CD4-positive, CD25-positive, alpha-beta regulatory T cell (primary cell): Measurements from ENCODE around the gene ATG2A. TPM values are rescaled to one million over a fixed set of nuclear protein-coding genes. Genes with fewer than 3 reads are reported as not detected.

Experiments used
- ATAC-seq, 2 donors: fragments of 150-1000 bp; cut with Tn5 transposase; one replicate each; pipeline ENCODE4 v1.10.0; 2021; ENCODE audit warnings: low read depth in 2 of 2, moderate number of reproducible peaks in 2 of 2, moderate library complexity in 1 of 2
- DNase-seq, 3 donors: peaks; one replicate each; pipeline versions ENCODE4 v3.0.0 to v3.0.0-alpha.2; 2012 to 2022; ENCODE audit warnings: mixed read lengths in 1 of 3
- H3K27ac ChIP-seq: one replicate; pipeline ENCODE4 v1.7.0; 2013; ENCODE audit warnings: mild to moderate bottlenecking, low read length; ENCODE audit not compliant: insufficient read depth, poor library complexity, severe bottlenecking
- H3K27me3 ChIP-seq: one replicate; pipeline ENCODE4 v1.7.0; 2013; ENCODE audit warnings: low read length; ENCODE audit not compliant: control insufficient read depth, insufficient read depth
- H3K36me3 ChIP-seq: one replicate; pipeline ENCODE4 v1.7.0; 2013; ENCODE audit warnings: mild to moderate bottlenecking, low read length, moderate library complexity; ENCODE audit not compliant: control insufficient read depth, insufficient read depth
- H3K4me1 ChIP-seq: 2 replicates; pipeline ENCODE4 v1.7.0; 2013; ENCODE audit warnings: mild to moderate bottlenecking, low read length; ENCODE audit not compliant: insufficient read depth, control insufficient read depth, poor library complexity, severe bottlenecking
- H3K4me3 ChIP-seq: one replicate; pipeline ENCODE4 v1.7.0; 2013; ENCODE audit warnings: low read depth, mild to moderate bottlenecking, low read length, moderate library complexity
- H3K9me3 ChIP-seq, 2 experiments: 1 replicate in 1 of 2; 2 replicates in 1 of 2; pipeline ENCODE4 v1.7.0; 2013; ENCODE audit warnings: low read length in 2 of 2, mild to moderate bottlenecking in 1 of 2, moderate library complexity in 1 of 2; ENCODE audit not compliant: control insufficient read depth in 2 of 2
- H3K27ac Mint-ChIP-seq, 3 donors: one replicate each; pipeline ENCODE4 v1.8.0; 2020 to 2022; ENCODE audit warnings: mild to moderate bottlenecking in 3 of 3, mixed read lengths in 3 of 3, moderate library complexity in 2 of 3
- H3K27me3 Mint-ChIP-seq: one replicate; pipeline ENCODE4 v1.8.0; 2022; ENCODE audit warnings: mild to moderate bottlenecking, mixed read lengths
- H3K36me3 Mint-ChIP-seq: one replicate; pipeline ENCODE4 v1.8.0; 2020; ENCODE audit warnings: mixed read lengths
- H3K4me1 Mint-ChIP-seq, 4 donors: one replicate each; pipeline ENCODE4 v1.8.0; 2020 to 2022; ENCODE audit warnings: mixed read lengths in 4 of 4, mild to moderate bottlenecking in 1 of 4
- H3K4me3 Mint-ChIP-seq, 4 donors: one replicate each; pipeline ENCODE4 v1.8.0; 2020 to 2022; ENCODE audit warnings: mild to moderate bottlenecking in 4 of 4, mixed read lengths in 4 of 4, moderate library complexity in 3 of 4
- H3K9me3 Mint-ChIP-seq, 7 donors: one replicate each; pipeline ENCODE4 v1.8.0; 2020 to 2022; ENCODE audit warnings: mixed read lengths in 7 of 7, mild to moderate bottlenecking in 3 of 7, moderate library complexity in 2 of 7
- polyA plus RNA-seq, 4 donors: library from polyadenylated mRNA; unstranded; fragments of 300-500 nt; fragmentation: Illumina TruSeq; gene quantifications; one replicate each; pipeline ENCODE4 v1.2.3, GENCODE V29; 2021
- total RNA-seq: library from RNA; stranded (reverse); gene quantifications from one replicate; pipeline ENCODE4 v1.2.3, GENCODE V29; 2022

Gene ATG2A
- total and polyA plus RNA-seq, 5 donors from 2014 or later = 5.8 to 234 (median 6.9) TPM

- Histone ChIP-seq H3K4me1 (peaks cover 24% of the 10 kb centered on the region), H3K27ac (no peak overlapping the region), H3K36me3 (peaks cover 31% of the 10 kb centered on the region), H3K9me3 (no peaks in the 10 kb centered on the region), H3K4me3 (no peak overlapping the region), H3K27me3 (no peaks in the 10 kb centered on the region)
- H3K4me3 Mint-ChIP-seq = no peak overlapping the region
- peaks cover 0 to 31% (median 17%) of the 10 kb centered on the region in 4 donors for H3K4me1 Mint-ChIP-seq
- DNase-seq (no peak), ATAC-seq (no peak)
- H3K27ac Mint-ChIP-seq = no peak overlapping the region
- peaks cover 10% of the 10 kb centered on the region for H3K36me3 Mint-ChIP-seq
- peaks cover 0 to 2% (median 0%) of the 10 kb centered on the region in 7 donors for H3K9me3 Mint-ChIP-seq
- no peaks in the 10 kb centered on the region for H3K27me3 Mint-ChIP-seq
Measured at GRCh38 chr11:64898541-64898940, 18.5 kb downstream of the ATG2A start.

GRCh38 chr11:64898076-64898445 lies 18.9 kb downstream of the ATG2A start:
- peaks cover 0 to 2% (median 0%) of the 10 kb centered on the region in 7 donors for H3K9me3 Mint-ChIP-seq
- H3K4me1 Mint-ChIP-seq = peaks cover 0 to 31% (median 17%) of the 10 kb centered on the region in 4 donors
- no peak for ATAC-seq
- Histone ChIP-seq H3K27me3 (no peaks in the 10 kb centered on the region), H3K4me1 (peaks cover 24% of the 10 kb centered on the region), H3K36me3 (peaks cover 31% of the 10 kb centered on the region), H3K4me3 (no peak overlapping the region), H3K9me3 (no peaks in the 10 kb centered on the region), H3K27ac (no peak overlapping the region)
- DNase-seq = no peak
- no peak overlapping the region for H3K4me3 Mint-ChIP-seq
- peaks cover 10% of the 10 kb centered on the region for H3K36me3 Mint-ChIP-seq
- no peaks in the 10 kb centered on the region for H3K27me3 Mint-ChIP-seq
- H3K27ac Mint-ChIP-seq = no peak overlapping the region

- no peaks in the 10 kb centered on the region for H3K27me3 Mint-ChIP-seq
- peaks cover 0 to 31% (median 17%) of the 10 kb centered on the region in 4 donors for H3K4me1 Mint-ChIP-seq
- H3K27ac ChIP-seq = no peak overlapping the region
- H3K4me3 ChIP-seq = no peak overlapping the region
- peaks cover 25% of the 10 kb centered on the region for H3K36me3 ChIP-seq
- peaks cover 10% of the 10 kb centered on the region for H3K36me3 Mint-ChIP-seq
- no peak for ATAC-seq
- no peak overlapping the region for H3K4me3 Mint-ChIP-seq
- H3K9me3 Mint-ChIP-seq = peaks cover 0 to 2% (median 0%) of the 10 kb centered on the region in 7 donors
- H3K27ac Mint-ChIP-seq = no peak overlapping the region
- DNase-seq = no peak
- H3K9me3 ChIP-seq = no peaks in the 10 kb centered on the region
- peaks cover 24% of the 10 kb centered on the region for H3K4me1 ChIP-seq
- no peaks in the 10 kb centered on the region for H3K27me3 ChIP-seq
Measured at GRCh38 chr11:64897381-64898075, 19.5 kb downstream of the ATG2A start.

GRCh38 chr11:64896448-64897022 lies 20.5 kb downstream of the ATG2A start:
- H3K4me1 ChIP-seq = peaks cover 24% of the 10 kb centered on the region
- no peaks in the 10 kb centered on the region for H3K9me3 ChIP-seq
- no peak overlapping the region for H3K4me3 Mint-ChIP-seq
- no peak overlapping the region for H3K27ac ChIP-seq
- no peak for ATAC-seq
- peaks cover 0 to 4% (median 0%) of the 10 kb centered on the region in 7 donors for H3K9me3 Mint-ChIP-seq
- no peak overlapping the region for H3K4me3 ChIP-seq
- no peak for DNase-seq
- H3K4me1 Mint-ChIP-seq = peaks cover 0 to 26% (median 16%) of the 10 kb centered on the region in 4 donors
- peaks cover 19% of the 10 kb centered on the region for H3K36me3 ChIP-seq
- peaks cover 9% of the 10 kb centered on the region for H3K36me3 Mint-ChIP-seq
- H3K27me3 ChIP-seq = no peaks in the 10 kb centered on the region
- no peak overlapping the region for H3K27ac Mint-ChIP-seq
- no peaks in the 10 kb centered on the region for H3K27me3 Mint-ChIP-seq

GRCh38 chr11:64894812-64895452 lies 22.1 kb downstream of the ATG2A start:
- no peak for DNase-seq
- Mint-ChIP-seq H3K27me3 (no peaks in the 10 kb centered on the region), H3K4me3 (no peak overlapping the region), H3K9me3 (peaks cover 0 to 4% (median 0%) of the 10 kb centered on the region in 7 donors), H3K27ac (no peak overlapping the region), H3K36me3 (peaks cover 3% of the 10 kb centered on the region), H3K4me1 (peaks cover 0 to 12% (median 5%) of the 10 kb centered on the region in 4 donors)
- Histone ChIP-seq H3K27ac (no peak overlapping the region), H3K4me1 (peaks cover 12% of the 10 kb centered on the region), H3K4me3 (no peak overlapping the region), H3K27me3 (no peaks in the 10 kb centered on the region), H3K36me3 (peaks cover 15% of the 10 kb centered on the region), H3K9me3 (no peaks in the 10 kb centered on the region)
- no peak for ATAC-seq

- ATAC-seq (peak; percentile 91 to 94), DNase-seq (peak; percentile 78 to 86 (median 85))
- Histone ChIP-seq H3K27me3 (no peaks in the 10 kb centered on the region), H3K4me3 (no peak overlapping the region), H3K27ac (no peak overlapping the region), H3K9me3 (no peaks in the 10 kb centered on the region), H3K4me1 (peaks cover 7% of the 10 kb centered on the region), H3K36me3 (peaks cover 15% of the 10 kb centered on the region)
- Mint-ChIP-seq H3K4me3 (no peak overlapping the region), H3K9me3 (peaks cover 0 to 4% (median 0%) of the 10 kb centered on the region in 7 donors), H3K27me3 (no peaks in the 10 kb centered on the region), H3K27ac (no peak overlapping the region), H3K36me3 (peaks cover 3% of the 10 kb centered on the region), H3K4me1 (peaks cover 0 to 8% (median 5%) of the 10 kb centered on the region in 4 donors)
Measured at GRCh38 chr11:64894070-64894811, 22.8 kb downstream of the ATG2A start.

- no peaks in the 10 kb centered on the region for H3K27me3 ChIP-seq
- no peak overlapping the region for H3K27ac Mint-ChIP-seq
- no peaks in the 10 kb centered on the region for H3K27me3 Mint-ChIP-seq
- H3K4me3 ChIP-seq = no peak overlapping the region
- DNase-seq (no peak), ATAC-seq (no peak)
- peaks cover 3% of the 10 kb centered on the region for H3K36me3 Mint-ChIP-seq
- peaks cover 7% of the 10 kb centered on the region for H3K4me1 ChIP-seq
- H3K4me1 Mint-ChIP-seq = peaks cover 0 to 11% (median 4%) of the 10 kb centered on the region in 4 donors
- peaks cover 0 to 4% (median 0%) of the 10 kb centered on the region in 7 donors for H3K9me3 Mint-ChIP-seq
- no peaks in the 10 kb centered on the region for H3K9me3 ChIP-seq
- no peak overlapping the region for H3K4me3 Mint-ChIP-seq
- H3K36me3 ChIP-seq = peaks cover 13% of the 10 kb centered on the region
- no peak overlapping the region for H3K27ac ChIP-seq
Measured at GRCh38 chr11:64893194-64894069, 23.6 kb downstream of the ATG2A start.
